ENCODE measurements around the gene RIN3. TPM values are rescaled to one million over a fixed set of nuclear protein-coding genes. Genes with fewer than 3 reads are reported as not detected.

The RIN3 gene
- total RNA-seq, 1 donor from 2014 or later: 4.7 TPM

- no peaks in the 10 kb centered on the region for H3K36me3 ChIP-seq (ENCODE audit: control insufficient read depth in 3 of 3, insufficient read depth in 3 of 3, low read length in 3 of 3)
- peaks cover 6 to 28% (median 16%) of the 10 kb centered on the region in 3 donors for H3K4me1 ChIP-seq (ENCODE audit: control insufficient read depth in 3 of 3, insufficient read depth in 3 of 3, low read length in 3 of 3)
- H3K27ac ChIP-seq (ENCODE audit: low read depth, low read length): no peak overlapping the region
- no peak overlapping the region for H3K4me3 ChIP-seq (ENCODE audit: low read length in 3 of 3)
- H3K27me3 ChIP-seq (ENCODE audit: control insufficient read depth in 3 of 3, insufficient read depth in 3 of 3, low read length in 3 of 3): no peaks in the 10 kb centered on the region
- no peak overlapping the region for H3K9ac ChIP-seq (ENCODE audit: low read depth in 1 of 3, low read length in 3 of 3)
- H3K9me3 ChIP-seq (ENCODE audit: control insufficient read depth in 3 of 3, low read length in 3 of 3): peaks cover 0 to 3% (median 0%) of the 10 kb centered on the region in 3 donors
Observed at GRCh38 chr14:92486881-92487280, 26.7 kb upstream of the RIN3 start.

DNA sequence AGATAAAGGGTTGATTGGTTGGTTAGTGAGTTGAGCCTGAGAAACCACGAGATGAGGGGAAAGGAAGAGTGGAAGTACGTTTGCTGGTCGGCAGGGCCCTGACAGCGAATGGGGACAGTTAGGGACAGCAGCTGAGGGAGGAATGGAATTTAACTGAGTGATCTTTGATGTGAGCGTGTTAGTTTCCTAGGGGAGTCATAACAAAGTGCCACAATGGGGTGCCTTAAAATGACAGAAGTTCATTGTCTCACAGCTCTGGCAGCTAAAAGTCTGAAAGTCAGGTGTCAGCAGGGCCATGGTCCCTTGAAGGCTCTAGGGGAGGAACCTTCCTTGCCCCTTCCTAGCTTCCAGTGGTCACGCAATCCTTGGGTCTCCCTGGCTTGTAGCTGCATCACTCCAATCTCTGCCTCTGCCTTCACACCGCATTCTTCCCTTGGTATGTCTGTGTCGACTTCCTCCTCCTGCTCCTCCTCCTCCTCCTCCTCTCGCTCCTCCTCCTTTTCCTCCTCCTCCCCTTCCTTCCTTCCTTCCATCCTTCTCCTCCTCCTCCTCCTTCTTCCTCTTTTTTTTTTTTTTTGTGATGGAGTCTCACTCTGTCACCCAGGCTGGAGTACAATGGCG, 26.0 kb upstream of the RIN3 start:
- Histone ChIP-seq H3K4me3 (ENCODE audit: low read length in 3 of 3) (no peak overlapping the region), H3K4me1 (ENCODE audit: control insufficient read depth in 3 of 3, insufficient read depth in 3 of 3, low read length in 3 of 3) (peaks cover 5 to 25% (median 21%) of the 10 kb centered on the region in 3 donors), H3K27ac (ENCODE audit: low read depth, low read length) (no peak overlapping the region), H3K36me3 (ENCODE audit: control insufficient read depth in 3 of 3, insufficient read depth in 3 of 3, low read length in 3 of 3) (no peaks in the 10 kb centered on the region), H3K9me3 (ENCODE audit: control insufficient read depth in 3 of 3, low read length in 3 of 3) (peaks cover 0 to 3% (median 0%) of the 10 kb centered on the region in 3 donors), H3K27me3 (ENCODE audit: control insufficient read depth in 3 of 3, insufficient read depth in 3 of 3, low read length in 3 of 3) (no peaks in the 10 kb centered on the region), H3K9ac (ENCODE audit: low read depth in 1 of 3, low read length in 3 of 3) (no peak overlapping the region)

DNA sequence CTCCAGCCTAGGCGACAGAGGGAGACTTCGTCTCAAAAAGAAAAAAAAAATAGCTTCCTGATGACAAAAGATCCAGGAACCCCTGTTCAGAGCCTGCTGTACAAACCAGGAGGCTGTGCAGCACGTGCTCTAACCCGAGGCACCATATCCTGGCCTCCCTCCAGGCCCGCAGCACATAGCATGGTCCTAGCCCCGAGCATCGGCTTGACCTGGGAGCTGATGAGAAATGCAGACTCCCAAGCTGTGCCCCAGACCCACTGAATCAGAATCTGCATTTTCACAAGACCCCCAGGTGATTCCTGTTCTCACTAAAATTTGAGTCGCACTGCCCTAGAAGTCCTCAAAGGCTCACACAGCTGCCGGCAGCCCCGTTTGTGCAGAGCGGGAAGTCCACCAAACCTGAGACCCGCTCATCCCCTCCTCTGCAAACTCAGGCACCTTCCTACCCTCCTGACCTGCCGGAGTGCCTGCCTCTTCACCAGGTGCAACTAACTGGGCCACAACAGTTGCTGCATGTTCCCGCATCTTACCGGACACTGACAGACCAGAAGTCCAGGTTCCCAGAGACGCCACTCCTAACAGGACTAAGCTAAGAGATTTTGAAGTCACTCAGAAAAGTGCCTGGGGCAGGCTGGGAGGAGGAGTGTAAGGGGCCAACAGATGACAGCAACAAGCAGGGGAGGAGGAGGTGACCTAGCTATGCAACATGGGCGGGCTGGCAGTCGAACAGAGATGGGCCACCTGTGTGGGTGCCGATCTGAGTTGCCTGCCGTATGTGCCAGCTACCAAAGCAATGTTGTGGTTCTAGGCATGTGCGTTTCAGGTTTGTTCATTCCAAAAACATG, 24.0 kb upstream of the RIN3 start:
- Histone ChIP-seq H3K36me3 (ENCODE audit: control insufficient read depth in 3 of 3, insufficient read depth in 3 of 3, low read length in 3 of 3) (no peaks in the 10 kb centered on the region), H3K27me3 (ENCODE audit: control insufficient read depth in 3 of 3, insufficient read depth in 3 of 3, low read length in 3 of 3) (no peaks in the 10 kb centered on the region), H3K9me3 (ENCODE audit: control insufficient read depth in 3 of 3, low read length in 3 of 3) (no peaks in the 10 kb centered on the region), H3K4me1 (ENCODE audit: control insufficient read depth in 3 of 3, insufficient read depth in 3 of 3, low read length in 3 of 3) (peaks cover 5 to 25% (median 21%) of the 10 kb centered on the region in 3 donors), H3K4me3 (ENCODE audit: low read length in 3 of 3) (no peak overlapping the region), H3K27ac (ENCODE audit: low read depth, low read length) (no peak overlapping the region), H3K9ac (ENCODE audit: low read depth in 1 of 3, low read length in 3 of 3) (no peak overlapping the region)

- Histone ChIP-seq H3K9ac (ENCODE audit: low read depth in 1 of 3, low read length in 3 of 3) (no peak overlapping the region), H3K27ac (ENCODE audit: low read depth, low read length) (no peak overlapping the region), H3K9me3 (ENCODE audit: control insufficient read depth in 3 of 3, low read length in 3 of 3) (no peaks in the 10 kb centered on the region), H3K36me3 (ENCODE audit: control insufficient read depth in 3 of 3, insufficient read depth in 3 of 3, low read length in 3 of 3) (no peaks in the 10 kb centered on the region), H3K4me3 (ENCODE audit: low read length in 3 of 3) (no peak overlapping the region), H3K27me3 (ENCODE audit: control insufficient read depth in 3 of 3, insufficient read depth in 3 of 3, low read length in 3 of 3) (no peaks in the 10 kb centered on the region), H3K4me1 (ENCODE audit: control insufficient read depth in 3 of 3, insufficient read depth in 3 of 3, low read length in 3 of 3) (peaks cover 5 to 25% (median 21%) of the 10 kb centered on the region in 3 donors)
Observed at GRCh38 chr14:92490239-92490959, 23.2 kb upstream of the RIN3 start.

- no peak overlapping the region for H3K9ac ChIP-seq (ENCODE audit: low read depth in 1 of 3, low read length in 3 of 3)
- no peaks in the 10 kb centered on the region for H3K27me3 ChIP-seq (ENCODE audit: control insufficient read depth in 3 of 3, insufficient read depth in 3 of 3, low read length in 3 of 3)
- H3K9me3 ChIP-seq (ENCODE audit: control insufficient read depth in 3 of 3, low read length in 3 of 3): no peaks in the 10 kb centered on the region
- no peak overlapping the region for H3K27ac ChIP-seq (ENCODE audit: low read depth, low read length)
- peaks cover 5 to 25% (median 21%) of the 10 kb centered on the region in 3 donors for H3K4me1 ChIP-seq (ENCODE audit: control insufficient read depth in 3 of 3, insufficient read depth in 3 of 3, low read length in 3 of 3)
- H3K4me3 ChIP-seq (ENCODE audit: low read length in 3 of 3): no peak overlapping the region
- H3K36me3 ChIP-seq (ENCODE audit: control insufficient read depth in 3 of 3, insufficient read depth in 3 of 3, low read length in 3 of 3): no peaks in the 10 kb centered on the region
Observed at GRCh38 chr14:92491782-92492181, 21.8 kb upstream of the RIN3 start.

DNA sequence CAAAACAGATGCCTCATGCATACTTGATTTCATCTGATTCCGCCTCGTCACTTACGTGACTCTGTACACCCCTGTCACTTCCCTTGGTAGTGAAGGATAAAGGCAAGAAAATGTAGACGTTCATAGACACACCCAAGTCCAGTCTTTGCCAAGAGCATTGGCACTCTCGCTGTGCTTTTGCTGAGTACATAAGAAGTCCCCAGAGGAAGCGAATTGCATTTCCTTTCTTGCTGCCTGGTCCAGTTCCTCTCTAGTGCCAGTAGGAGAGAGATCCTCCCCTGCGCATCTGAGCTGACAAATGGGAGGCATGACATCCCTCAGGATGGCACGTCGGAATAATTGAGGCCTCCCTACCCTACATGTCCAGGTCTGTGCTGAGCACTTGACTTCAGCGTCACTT, 21.3 kb upstream of the RIN3 start:
- Histone ChIP-seq H3K9ac (ENCODE audit: low read depth in 1 of 3, low read length in 3 of 3) (no peak overlapping the region), H3K36me3 (ENCODE audit: control insufficient read depth in 3 of 3, insufficient read depth in 3 of 3, low read length in 3 of 3) (no peaks in the 10 kb centered on the region), H3K27me3 (ENCODE audit: control insufficient read depth in 3 of 3, insufficient read depth in 3 of 3, low read length in 3 of 3) (peaks cover 0 to 2% (median 0%) of the 10 kb centered on the region in 3 donors), H3K4me1 (ENCODE audit: control insufficient read depth in 3 of 3, insufficient read depth in 3 of 3, low read length in 3 of 3) (peaks cover 5 to 25% (median 19%) of the 10 kb centered on the region in 3 donors), H3K9me3 (ENCODE audit: control insufficient read depth in 3 of 3, low read length in 3 of 3) (no peaks in the 10 kb centered on the region), H3K4me3 (ENCODE audit: low read length in 3 of 3) (no peak overlapping the region), H3K27ac (ENCODE audit: low read depth, low read length) (no peak overlapping the region)

- Histone ChIP-seq H3K4me3 (ENCODE audit: low read length in 3 of 3) (no peak overlapping the region), H3K27ac (ENCODE audit: low read depth, low read length) (no peak overlapping the region), H3K27me3 (ENCODE audit: control insufficient read depth in 3 of 3, insufficient read depth in 3 of 3, low read length in 3 of 3) (peaks cover 0 to 8% (median 0%) of the 10 kb centered on the region in 3 donors), H3K9ac (ENCODE audit: low read depth in 1 of 3, low read length in 3 of 3) (no peak overlapping the region), H3K36me3 (ENCODE audit: control insufficient read depth in 3 of 3, insufficient read depth in 3 of 3, low read length in 3 of 3) (no peaks in the 10 kb centered on the region), H3K4me1 (ENCODE audit: control insufficient read depth in 3 of 3, insufficient read depth in 3 of 3, low read length in 3 of 3) (peaks cover 5 to 19% (median 16%) of the 10 kb centered on the region in 3 donors), H3K9me3 (ENCODE audit: control insufficient read depth in 3 of 3, low read length in 3 of 3) (no peaks in the 10 kb centered on the region)
Observed at GRCh38 chr14:92493024-92493423, 20.6 kb upstream of the RIN3 start.

DNA sequence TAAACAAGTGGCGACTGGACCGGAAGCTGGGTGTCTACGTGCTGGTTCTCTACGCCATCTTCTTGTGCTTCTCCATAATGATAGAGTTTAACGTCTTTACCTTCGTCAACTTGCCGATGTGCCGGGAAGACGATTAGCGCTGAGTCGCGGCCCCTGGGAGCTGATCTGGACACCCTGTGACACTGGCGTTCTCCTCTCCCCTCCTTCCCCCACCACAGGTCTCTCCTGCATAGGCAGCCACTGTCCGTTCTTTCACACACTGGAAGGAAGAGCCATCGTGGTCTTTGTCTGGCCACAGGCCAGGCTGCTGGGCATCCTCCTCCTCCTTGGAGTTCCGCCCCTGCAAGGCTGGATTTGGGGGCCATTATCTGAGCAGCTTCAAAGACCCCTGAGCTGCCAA, 20.1 kb upstream of the RIN3 start:
- H3K27ac ChIP-seq (ENCODE audit: low read depth, low read length): no peak overlapping the region
- peaks cover 5 to 19% (median 16%) of the 10 kb centered on the region in 3 donors for H3K4me1 ChIP-seq (ENCODE audit: control insufficient read depth in 3 of 3, insufficient read depth in 3 of 3, low read length in 3 of 3)
- H3K9me3 ChIP-seq (ENCODE audit: control insufficient read depth in 3 of 3, low read length in 3 of 3): no peaks in the 10 kb centered on the region
- H3K4me3 ChIP-seq (ENCODE audit: low read length in 3 of 3): no peak overlapping the region
- no peak overlapping the region for H3K9ac ChIP-seq (ENCODE audit: low read depth in 1 of 3, low read length in 3 of 3)
- no peaks in the 10 kb centered on the region for H3K36me3 ChIP-seq (ENCODE audit: control insufficient read depth in 3 of 3, insufficient read depth in 3 of 3, low read length in 3 of 3)
- peaks cover 0 to 8% (median 0%) of the 10 kb centered on the region in 3 donors for H3K27me3 ChIP-seq (ENCODE audit: control insufficient read depth in 3 of 3, insufficient read depth in 3 of 3, low read length in 3 of 3)

DNA sequence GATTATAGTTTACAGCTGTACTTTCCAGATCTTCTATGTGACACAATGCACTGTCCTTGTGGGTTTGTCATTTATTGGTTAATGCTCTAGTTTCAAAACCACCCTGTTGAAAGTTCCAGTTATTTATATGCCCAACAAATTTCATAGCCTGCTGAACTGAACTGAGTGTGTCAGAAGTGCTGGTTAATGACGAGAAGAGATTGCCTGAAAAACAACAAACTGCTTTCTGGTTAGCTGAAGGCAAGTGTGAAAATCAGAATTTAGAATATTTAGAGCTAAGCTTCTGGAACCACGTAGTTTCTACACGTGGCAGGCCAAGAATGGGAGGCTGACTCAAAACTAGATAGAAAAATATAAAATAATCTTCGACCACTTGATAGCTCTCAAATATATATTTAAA, 19.1 kb upstream of the RIN3 start:
- no peak overlapping the region for H3K27ac ChIP-seq (ENCODE audit: low read depth, low read length)
- peaks cover 0 to 8% (median 0%) of the 10 kb centered on the region in 3 donors for H3K27me3 ChIP-seq (ENCODE audit: control insufficient read depth in 3 of 3, insufficient read depth in 3 of 3, low read length in 3 of 3)
- peaks cover 5 to 15% (median 12%) of the 10 kb centered on the region in 3 donors for H3K4me1 ChIP-seq (ENCODE audit: control insufficient read depth in 3 of 3, insufficient read depth in 3 of 3, low read length in 3 of 3)
- H3K9ac ChIP-seq (ENCODE audit: low read depth in 1 of 3, low read length in 3 of 3): no peak overlapping the region
- no peaks in the 10 kb centered on the region for H3K9me3 ChIP-seq (ENCODE audit: control insufficient read depth in 3 of 3, low read length in 3 of 3)
- H3K4me3 ChIP-seq (ENCODE audit: low read length in 3 of 3): no peak overlapping the region
- no peaks in the 10 kb centered on the region for H3K36me3 ChIP-seq (ENCODE audit: control insufficient read depth in 3 of 3, insufficient read depth in 3 of 3, low read length in 3 of 3)

Data from skeletal muscle tissue (tissue), 4 donors.